ENCODE measurements around the gene KRTAP1-5.

GRCh38 chr17:41002814-41003213 is 24.2 kb downstream of the KRTAP1-5 start:
- no peak for TF ChIP-seq POLR2A (IDR thresholded peaks at IDR 0.05)
- TF ChIP-seq, protein P1, sequence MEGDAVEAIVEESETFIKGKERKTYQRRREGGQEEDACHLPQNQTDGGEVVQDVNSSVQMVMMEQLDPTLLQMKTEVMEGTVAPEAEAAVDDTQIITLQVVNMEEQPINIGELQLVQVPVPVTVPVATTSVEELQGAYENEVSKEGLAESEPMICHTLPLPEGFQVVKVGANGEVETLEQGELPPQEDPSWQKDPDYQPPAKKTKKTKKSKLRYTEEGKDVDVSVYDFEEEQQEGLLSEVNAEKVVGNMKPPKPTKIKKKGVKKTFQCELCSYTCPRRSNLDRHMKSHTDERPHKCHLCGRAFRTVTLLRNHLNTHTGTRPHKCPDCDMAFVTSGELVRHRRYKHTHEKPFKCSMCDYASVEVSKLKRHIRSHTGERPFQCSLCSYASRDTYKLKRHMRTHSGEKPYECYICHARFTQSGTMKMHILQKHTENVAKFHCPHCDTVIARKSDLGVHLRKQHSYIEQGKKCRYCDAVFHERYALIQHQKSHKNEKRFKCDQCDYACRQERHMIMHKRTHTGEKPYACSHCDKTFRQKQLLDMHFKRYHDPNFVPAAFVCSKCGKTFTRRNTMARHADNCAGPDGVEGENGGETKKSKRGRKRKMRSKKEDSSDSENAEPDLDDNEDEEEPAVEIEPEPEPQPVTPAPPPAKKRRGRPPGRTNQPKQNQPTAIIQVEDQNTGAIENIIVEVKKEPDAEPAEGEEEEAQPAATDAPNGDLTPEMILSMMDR (IDR thresholded peaks at IDR 0.05) = no peak
